ENCODE measurements around the gene GH1. TPM values are rescaled to one million over a fixed set of nuclear protein-coding genes. Genes with fewer than 3 reads are reported as not detected.

Gene GH1
- polyA plus RNA-seq, 12 donors: not detected

DNA sequence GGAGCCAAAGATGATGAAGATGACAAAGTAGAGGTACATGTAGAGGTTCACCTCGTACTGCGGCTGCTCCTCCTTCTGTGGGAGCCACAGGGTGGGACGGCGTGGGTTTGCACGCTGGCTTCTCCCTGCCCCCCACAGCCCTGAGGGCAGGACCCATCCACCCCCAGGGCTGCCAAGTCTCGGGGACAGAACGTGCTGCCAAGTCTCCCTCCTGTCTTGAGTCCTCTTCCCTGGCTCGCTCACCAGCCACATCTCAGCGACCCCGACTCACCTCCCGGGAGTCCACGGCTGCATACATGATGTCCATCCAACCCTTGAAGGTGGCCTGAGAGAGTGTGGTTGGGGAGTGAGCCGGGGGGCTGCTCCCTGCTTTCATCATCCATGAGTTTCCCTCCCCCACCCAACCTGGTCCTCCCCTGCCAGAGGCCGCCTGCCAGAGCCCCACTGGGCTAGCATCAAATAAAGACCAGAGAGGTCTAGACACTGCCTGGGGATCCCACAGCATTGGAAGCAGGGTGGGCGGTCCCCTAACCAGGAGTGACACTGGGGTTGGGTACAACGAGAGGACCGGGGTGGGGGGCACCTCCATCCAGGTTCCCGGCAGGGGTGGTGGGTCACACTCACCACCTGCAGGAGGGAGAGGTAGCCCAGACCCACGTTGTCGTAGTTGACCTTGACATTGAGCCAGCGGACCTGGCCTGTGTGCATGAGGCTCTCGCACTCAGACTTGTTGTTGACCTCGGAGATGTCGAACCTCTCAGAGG is 26.3 kb upstream of the GH1 start:
- no peak for DNase-seq

DNA sequence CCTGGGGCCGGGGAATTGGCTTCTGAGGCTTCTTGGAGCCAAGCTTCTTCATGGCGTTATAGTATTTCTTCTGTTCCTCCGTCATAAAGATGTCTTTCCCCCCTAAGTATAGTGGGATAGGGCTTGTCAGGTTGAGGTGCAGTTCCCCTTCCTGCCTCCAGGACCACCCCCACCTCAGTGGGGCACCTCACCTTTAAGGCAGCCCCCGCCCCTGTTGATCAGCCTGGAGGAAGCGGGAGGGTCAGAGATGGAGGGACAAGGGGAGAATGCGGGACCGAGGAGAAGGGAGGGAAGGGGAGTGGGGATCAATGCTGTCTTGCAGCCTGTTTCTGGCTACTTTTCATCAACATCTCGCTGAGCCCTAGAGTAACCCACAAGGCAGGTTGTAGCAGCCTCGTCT is 25.1 kb upstream of the GH1 start:
- no peak for DNase-seq

- DNase-seq: no peak
These were observed 23.8 kb upstream of the GH1 start for GRCh38 chr17:63942309-63942985.

DNA sequence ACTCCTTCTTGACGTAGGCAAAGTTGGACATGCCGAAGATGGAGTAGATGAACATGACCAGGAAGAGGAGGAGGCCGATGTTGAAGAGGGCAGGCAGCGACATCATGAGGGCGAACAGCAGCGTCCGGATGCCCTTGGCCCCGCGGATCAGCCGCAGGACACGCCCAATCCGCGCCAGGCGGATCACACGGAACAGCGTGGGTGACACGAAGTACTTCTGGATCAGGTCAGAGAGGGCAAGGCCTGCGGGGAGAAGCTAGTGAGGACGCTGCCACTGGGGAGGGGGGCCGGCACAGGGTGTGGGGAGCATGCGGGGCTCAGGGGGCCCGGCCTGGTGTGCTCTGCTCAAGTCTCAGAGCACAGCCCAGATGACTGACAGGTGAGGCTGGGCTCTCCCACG is 23.1 kb upstream of the GH1 start:
- no peak for DNase-seq

- no peak for DNase-seq
These were observed 22.5 kb upstream of the GH1 start for GRCh38 chr17:63941162-63941561.

GRCh38 chr17:63940584-63940983 is 21.9 kb upstream of the GH1 start:
- no peak for DNase-seq

DNA sequence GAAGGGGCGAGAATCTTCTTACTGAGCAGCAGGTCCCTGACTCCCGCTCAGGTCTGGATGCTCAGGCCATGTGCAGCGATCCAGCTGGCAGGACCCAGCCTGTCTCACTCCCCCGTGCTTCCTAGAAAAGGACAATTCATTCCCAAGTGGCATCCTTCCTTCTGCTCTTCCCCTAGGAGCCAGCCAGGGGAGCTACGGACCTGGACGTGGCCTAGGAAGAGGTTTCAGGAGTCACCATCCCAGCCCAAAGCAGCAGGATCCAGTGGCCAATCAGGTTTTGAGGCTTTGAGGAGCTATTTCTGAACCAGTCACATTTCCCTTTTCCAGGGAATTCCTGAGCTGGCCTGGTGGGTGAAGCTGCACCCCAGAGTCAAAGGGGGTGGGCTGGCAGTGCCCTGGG is 21.2 kb upstream of the GH1 start:
- DNase-seq: no peak

DNA sequence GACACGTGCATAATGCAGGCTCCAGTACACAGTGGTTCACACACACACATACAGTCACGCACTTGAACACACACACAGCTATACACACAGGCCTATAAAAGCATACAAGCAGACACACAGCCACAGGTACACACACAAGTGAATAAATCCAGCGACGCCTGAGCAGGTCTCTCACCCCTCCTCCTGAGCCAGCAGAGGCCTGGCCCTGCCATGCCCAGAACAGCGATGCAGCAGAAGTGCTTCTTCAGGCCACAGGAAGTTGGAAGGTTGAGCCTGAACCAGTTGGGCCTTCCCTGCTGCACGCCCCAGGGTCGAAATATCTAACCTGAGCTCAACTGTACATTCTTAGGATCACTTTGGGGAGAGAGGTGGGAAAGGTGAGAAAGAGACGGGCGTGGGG is 20.8 kb upstream of the GH1 start:
- no peak for DNase-seq

DNA sequence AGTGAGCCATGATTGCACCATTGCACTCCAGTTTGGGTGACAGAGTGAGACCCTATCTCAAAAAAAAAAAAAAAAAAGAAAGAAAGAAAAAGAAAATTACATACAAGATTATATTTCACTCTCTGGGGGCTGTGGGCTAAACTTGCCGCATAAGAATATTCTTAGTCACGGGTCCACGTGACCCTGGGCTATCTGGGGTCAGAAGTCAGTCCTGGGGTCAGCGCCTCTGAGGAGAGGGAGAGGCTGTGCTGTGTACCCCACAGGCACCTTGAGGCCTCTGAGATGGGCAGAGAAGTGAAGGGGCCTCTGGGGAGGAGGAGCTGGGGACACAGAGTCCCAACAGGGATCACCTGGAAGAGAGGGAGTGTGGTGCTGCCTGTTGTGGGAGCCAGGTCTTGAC is 19.3 kb upstream of the GH1 start:
- DNase-seq: no peak

GRCh38 chr17:63937319-63937718 is 18.7 kb upstream of the GH1 start:
- no peak for DNase-seq

DNA sequence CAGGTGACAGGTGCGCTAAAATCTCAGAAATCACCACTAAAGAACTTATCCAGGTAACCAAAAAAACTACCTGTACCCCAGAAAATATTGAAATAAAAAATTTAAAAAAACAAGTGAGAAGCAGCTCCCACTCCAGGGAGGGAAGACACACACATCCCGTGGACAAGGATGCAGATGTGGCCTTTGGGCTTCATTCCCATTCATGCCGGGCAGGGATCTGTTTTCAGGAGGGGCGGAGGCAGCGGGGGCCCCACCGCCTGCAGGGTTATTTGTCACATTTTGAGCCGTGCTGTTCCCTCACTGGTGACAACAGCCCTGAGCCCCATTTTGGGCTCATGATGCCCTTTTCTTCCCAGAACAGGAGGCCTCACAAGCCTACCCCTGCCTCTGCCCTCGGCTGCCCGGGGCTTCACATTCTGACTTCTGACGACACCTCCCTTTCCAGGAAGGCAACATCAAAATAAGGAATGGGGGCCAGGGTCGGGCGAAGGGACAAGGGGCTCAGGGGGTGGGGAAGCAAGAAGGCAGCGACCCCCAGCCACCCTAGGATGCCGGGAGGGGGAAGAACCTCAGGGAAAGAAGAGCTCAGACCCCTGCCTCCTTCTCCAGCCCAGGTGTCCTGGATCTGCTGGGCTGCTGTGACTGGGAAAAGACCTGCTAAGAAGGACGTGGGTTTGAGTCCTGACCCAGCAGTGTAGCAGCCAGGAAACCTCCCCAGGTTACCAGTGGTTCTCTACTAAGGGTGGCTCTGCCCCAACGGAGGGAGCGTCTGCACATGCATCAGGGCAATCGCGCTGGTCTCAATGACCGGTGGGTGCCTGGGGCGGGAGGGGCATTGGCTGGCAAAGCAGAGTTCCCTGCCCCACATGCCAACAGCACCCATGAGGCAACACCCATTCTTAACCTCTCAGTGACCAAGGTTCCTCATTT is 15.8 kb upstream of the GH1 start:
- no peak for DNase-seq

DNA sequence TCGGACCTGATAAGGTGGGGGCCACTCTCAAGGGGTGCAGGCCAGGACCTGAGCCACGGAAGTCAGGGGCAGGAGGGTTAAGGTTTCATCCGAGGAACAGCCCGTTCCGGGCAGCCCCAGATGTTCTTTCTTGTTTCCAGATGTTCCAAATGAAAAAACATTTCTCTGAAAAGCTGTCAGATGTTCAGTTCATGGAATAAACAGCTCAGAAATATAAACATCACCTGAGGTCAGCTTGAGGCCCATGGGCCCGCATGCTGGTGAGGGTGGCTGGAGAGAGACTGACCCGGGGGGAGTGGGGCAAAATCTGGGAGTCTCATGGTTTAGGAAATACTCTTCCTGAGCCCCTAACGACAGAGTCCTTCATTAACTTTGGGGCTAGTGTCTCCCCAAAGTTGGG is 15.0 kb upstream of the GH1 start:
- no peak for DNase-seq

DNA sequence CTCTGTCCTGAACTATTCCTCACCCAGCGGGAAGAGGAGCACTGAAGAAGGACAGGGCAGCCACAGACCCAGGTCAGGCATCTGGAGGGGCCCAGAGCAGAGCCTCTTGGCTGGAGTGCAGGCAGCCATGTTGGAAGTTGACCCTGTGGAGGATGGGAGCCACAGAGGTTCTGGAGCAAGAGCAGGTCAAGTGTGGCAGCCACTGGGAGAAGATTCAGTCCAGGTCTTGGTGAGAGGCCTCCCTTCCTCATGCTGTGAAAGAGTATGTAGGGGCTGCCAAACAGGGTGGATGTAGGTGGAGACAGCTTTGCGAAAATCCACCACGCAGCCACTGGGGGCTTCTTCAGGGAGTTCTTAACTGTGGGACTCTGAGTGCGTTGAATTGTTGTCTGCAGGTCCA is 14.1 kb upstream of the GH1 start:
- DNase-seq: no peak

DNA sequence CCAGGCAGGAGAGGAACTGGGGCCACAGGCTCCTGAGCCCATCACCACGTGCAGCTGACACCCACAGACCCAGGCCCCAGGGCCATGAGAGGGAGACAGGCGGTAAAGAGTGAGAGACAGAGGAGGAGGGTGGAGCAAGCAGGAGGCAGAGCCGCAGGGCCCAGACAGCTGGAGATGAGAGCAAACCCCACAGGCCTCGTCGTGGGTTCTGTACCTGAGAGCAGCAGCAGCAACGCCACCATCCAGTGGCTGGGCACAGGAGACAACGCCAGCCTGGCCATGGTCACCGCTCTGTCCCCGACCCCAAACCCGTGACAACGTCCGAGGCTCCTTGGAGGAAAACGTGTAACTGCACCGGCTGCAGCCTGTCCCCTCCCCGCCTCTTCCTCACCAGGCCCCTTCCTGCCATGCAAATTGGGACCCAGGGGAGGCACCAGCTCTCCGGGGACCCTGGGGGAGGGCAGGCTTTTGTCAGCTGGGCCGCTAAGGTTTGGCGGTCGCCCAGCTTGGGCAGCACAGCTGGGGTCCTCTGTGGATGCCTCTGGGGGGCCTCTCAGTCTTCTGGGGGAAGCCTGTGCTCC is 13.4 kb upstream of the GH1 start, which contains the start of gene CD79B:
Gene CD79B, minus strand, starts transcription at position 351 of the 581 bp plus-strand sequence. Its CDS starts 70 bp downstream, at position 281.
- DNase-seq: no peak

GRCh38 chr17:63930951-63931575 is 12.4 kb upstream of the GH1 start:
- DNase-seq: no peak

GRCh38 chr17:63929860-63930766 is 11.5 kb upstream of the GH1 start:
- no peak for DNase-seq

GRCh38 chr17:63928966-63929695 is 10.5 kb upstream of the GH1 start:
- DNase-seq: no peak

GRCh38 chr17:63928172-63928666 is 9.6 kb upstream of the GH1 start:
- DNase-seq: no peak

DNA sequence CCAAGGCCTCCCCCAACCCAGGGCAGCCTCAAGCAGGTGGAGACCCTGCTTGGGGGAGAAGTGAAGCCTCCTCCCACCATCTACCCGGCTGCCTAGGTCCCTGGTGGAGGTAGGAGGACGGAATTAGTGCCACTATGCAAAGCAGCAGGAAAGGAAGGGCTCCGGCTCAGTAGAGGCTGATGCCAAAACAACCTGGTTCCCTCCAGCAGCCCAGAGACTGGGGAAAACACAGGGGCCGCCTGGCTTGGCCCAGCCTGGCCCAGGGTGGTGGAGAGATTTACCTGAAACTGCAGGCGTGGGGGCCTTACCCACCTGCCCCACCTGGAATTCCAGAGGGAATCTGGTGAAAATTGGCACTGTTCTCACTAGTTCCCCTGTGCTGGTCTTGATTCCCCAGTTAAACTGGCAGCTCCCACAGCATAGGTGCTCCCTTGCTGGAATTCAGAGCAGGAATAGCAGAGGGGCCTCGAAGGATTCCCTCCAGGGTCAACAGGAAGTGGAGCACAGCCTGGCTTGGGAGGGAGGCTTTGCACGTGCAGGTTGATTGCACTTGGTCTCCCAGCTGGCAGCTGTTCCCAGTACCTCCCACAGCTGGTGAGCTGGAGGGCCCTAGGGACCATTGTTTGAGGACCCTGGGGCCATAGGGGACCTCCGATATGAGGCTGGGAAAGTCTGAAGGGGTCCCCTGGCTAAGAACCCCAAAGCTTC is 9.0 kb upstream of the GH1 start:
- DNase-seq: no peak

All from muscle of arm (tissue), 12 donors.